DMS53 treated with DMSO at 0.1 percent for 48 hours (cell line): ENCODE measurements around the gene CCL22.

Experiments used
- DNase-seq: peaks from one replicate; lab custom pipeline; 2025; ENCODE audit not compliant: unreplicated experiment; lab: John Stamatoyannopoulos, UW

CCL22 gene

DNA sequence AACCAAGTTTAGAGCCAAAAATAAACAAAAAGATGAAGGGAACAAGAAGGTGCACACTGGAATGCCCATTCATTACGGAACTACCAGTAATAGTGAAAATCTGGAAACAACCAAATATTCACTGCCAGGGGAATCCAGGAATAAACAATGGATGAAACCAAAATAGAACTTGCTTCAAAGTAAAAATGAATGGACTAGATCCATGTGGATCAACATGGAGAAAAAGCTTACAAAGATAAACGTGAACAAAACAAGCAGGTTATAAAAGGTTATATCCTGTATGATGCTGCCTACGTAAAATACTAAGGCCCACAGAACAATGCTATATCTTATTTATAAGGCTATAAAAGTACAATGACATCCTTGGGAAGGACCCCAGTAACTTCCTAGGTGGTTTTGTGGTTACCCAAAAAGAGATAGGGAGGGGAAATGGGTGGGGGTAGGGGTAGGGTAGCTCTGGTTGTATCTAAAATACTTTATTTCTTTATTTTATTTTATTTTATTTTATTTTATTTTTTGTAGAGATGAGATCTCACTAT is 12.8 kb upstream of the CCL22 start:
- no peak for DNase-seq

DNA sequence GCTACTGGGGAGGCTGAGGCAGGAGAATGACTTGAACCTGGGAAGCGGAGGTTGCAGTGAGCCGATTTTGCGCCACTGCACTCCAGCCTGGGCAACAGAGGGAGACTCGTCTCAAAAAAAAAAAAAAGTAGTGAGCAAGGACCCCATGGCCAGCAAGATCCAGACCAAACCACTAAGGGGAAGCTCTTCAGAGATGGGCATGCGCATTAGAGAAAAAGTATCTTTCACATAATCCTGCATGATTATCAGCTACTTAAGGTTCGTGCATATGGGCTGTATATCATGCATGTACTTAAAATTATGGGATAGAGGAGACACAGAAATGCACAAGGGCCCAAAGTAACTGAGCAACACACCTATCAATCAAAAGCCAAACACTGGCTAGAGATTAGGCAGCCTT is 10.7 kb upstream of the CCL22 start:
- no peak for DNase-seq

DNA sequence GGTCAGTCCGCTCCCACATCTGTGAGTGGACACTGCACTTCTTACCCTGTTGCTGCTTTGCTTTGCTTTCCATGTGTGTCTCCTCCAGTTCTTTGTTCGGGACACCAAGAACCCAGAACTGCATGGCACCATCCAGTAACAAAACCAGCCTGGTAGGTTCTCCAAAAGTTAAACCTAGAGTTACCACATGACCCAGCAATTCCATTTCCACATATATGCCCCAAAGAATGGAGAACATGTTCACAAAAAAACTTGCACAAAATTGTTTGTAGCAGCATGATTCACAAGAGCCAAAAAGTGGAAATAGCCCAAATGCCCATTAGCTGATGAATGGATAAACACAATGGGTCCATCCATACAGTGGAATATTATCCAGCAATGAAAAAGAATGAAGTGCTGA is 10.3 kb upstream of the CCL22 start:
- no peak for DNase-seq

DNA sequence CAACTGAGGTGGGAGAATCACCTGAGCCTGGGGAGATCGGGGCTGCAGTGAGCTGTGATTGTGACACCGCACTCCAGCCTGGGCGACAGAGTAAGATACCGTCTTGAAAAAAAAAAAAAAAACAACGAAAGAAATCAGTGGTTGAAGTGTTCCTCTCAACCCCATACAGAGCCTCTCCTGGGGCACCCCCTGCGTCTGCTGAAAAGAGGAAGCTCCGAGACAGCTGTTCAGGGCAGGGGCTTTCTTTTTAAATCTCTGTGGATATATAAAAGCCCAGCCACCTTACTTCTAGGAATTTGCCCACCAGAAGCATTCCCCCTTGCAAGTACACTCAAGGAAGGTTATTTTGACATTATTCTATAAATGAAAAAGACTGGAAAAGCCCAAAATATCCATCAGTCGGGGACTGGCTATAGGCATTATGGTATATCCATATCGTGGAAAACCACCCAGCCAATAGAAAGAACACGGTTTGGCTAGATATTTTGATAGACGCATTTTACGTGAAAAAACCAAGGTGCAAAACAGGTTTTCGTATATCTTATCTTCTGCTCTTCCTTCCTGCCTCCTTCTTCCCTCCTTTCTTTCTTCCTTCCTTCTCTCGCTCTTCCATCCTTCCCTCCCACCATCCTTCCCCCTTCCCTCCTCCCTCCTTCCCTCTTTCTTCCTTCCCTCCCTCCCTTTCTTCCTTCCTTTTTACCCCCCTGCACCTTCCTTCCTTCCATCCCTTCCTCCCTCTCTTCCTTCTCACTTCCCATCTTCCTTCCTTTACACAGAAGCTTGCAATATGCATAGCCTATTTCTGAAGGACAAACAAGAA is 9.2 kb upstream of the CCL22 start:
- no peak for DNase-seq

DNA sequence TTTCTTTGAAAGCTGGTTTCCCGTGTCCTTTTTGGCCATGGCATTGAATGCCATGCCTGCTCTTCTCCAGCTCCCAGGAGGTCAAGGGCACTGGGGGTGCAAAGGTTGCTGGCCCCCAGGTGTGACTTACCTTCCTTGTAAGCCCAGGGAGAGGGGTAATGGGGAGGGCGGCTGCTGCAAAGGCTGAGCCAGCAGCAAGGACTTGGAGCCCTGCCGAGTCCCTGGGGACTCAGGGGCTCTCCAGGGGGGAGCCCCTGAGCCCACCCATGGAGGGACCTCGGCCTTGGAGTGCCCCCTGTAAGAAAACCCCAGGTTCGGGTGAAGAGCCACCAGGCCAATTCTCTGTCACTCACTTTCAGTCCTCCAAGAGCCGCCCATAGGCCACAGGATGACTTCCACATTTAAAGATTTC is 5.9 kb upstream of the CCL22 start:
- DNase-seq, result no peak

DNA sequence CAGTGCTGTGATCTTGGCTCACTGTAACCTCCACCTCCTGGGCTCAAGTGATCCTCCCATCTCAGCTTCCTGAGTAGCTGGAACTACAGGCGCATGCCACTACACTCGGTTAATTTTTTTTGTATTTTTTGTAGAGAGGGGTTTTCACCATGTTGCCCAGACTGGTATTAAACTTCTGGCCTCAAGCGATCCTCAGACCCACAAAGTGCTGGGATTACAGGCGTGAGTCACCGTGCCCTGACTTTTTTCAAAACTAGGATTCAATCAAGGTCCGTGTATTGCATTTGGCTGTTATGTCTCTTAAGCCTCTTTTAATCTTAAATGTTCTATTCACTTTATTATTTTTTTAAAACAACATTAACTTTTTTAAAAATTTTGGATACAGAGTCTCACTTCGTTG is 4.3 kb upstream of the CCL22 start:
- no peak for DNase-seq

DNA sequence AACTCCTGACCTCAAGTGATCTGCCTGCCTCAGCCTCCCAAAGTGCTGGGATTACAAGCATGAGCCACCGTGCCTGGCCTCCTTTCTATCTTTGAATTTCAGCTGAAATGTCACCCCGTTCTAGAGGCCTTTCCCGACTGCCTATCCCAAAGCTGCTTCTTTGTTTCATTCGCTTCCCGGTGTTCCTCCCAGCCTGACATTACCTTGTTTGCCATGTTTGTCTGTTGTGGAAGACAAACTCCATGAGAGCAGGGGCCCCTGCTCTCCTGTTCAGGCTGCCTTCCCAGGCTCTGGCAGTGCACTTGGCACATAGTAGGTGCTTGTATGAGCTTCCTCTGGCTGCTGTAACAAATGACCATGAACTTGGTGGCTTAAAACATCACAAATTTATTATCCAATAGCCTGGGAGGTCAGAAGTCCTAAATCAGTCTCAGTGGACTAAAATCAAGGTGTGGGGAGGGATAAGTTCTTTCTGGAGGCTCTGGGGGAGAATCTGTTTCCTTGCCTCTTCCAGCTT is 2.6 kb upstream of the CCL22 start:
- DNase-seq, result no peak

DNA sequence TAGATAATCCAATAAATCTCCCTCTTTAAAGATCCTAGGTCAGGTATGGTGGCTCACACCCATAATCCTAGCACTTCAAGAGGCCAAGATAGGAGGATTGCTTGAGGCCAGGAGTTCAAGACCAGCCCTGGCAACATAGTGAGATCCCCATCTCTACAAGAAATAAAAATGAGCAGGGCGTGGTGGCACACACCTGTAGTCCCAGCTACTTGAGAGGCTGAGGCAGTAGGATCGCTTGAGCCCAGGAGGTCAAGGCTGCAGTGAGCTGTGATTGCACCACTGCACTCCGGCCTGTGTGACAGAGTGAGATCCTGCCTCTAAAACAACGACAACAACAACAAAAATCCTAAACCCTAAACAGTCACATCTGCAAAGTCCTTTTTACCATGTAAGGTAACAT is 2.0 kb upstream of the CCL22 start:
- DNase-seq, result no peak

DNA sequence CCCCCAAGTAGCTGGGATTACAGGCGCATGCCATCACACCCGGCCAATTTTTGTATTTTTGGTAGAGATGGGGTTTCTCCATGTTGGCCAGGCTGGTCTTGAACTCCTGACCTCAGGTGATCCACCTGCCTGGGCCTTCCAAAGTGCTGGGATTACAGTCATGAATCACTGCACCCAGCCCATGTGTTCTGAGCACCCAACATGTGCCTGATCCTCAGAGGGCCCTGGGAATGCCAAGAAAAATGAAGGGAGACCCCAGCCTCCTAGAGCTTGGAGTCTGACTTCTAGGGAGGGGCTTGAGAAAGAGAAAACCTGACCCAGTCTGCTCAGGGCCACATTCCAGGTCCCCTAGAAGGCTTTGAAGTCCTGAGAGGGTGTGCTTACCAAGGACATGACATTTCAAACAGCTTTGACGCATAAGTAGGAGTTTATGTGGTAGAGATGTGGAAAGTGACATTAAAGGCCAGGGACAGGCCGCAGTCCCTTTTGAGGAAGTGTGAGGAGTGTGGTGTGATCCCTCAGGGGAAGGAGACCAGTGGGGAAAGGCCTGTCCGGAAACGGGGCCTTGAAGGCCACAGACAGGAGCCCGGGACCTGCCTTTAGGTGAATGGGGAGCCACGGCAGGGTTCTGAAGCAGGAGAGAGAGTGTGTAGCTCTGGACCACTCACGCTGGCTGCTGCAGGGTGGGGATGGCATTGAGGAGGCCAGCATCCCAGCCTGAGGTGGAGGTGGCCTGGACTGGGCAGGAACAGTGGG is 1.1 kb upstream of the CCL22 start:
- DNase-seq, result no peak

DNA sequence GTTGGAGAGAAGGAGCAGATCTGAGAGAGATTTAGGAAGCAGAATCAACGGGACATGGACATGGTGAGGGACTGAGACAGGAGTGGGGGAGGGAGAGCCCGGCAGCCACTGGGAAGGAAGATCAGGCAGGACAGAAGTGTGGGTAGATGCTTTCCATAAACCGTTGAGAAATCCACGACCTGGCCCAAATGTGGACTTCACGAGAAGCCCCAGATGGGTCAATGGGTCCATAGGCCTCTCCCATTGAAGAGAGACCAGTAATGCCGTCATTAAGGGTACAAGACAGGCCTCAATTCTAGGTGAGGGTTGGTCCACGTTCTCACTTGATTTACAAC is 530 bp upstream of the CCL22 start:
- no peak for DNase-seq

DNA sequence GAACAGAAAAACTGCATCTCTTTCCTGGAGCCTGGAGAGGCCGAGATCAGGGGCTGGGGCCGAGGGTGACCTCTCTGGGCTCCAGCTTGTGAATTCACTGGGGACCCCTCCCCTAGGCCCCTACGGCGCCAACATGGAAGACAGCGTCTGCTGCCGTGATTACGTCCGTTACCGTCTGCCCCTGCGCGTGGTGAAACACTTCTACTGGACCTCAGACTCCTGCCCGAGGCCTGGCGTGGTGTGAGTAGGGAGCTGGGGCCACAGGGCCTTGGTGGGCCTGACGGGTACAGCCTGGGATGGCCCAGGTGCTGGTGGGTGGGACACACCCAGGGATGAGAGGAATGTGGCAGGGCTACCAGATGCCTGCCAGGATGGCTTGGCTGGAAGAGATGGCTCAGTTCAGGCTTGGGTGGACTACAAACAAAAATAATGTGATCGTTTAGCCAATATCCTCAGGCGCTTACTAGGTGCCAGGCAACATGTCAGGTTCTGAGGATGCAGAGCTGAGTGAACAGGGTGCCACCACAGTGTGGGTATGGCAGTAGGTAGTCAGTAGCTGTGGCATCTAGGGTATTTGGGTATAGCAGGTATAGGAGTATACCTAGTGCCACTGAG is 1.8 kb downstream of the CCL22 start:
- no peak for DNase-seq

DNA sequence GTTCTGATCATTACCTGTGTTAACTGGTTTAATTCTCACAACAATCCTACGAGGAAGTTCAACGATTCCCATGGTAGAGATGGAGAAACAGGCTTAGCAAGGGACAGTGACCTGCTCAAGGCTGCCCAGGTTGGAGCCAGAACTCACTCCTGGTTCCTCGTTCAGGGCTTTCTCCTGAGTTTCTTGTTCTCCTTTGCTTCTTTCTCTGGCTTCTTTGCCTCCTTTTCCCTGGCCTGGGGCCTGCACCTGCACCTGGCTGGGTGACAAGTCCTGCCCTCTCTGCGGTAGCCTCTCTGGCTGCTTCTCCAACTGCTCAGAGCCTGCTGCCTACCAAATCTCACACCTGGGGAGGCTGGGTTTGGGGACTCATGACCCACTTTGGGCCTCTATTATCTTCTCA is 2.8 kb downstream of the CCL22 start:
- no peak for DNase-seq

DNA sequence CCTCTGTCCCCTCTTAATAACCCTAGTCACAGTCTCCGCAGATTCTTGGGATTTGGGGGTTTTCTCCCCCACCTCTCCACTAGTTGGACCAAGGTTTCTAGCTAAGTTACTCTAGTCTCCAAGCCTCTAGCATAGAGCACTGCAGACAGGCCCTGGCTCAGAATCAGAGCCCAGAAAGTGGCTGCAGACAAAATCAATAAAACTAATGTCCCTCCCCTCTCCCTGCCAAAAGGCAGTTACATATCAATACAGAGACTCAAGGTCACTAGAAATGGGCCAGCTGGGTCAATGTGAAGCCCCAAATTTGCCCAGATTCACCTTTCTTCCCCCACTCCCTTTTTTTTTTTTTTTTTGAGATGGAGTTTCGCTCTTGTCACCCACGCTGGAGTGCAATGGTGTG is 5.6 kb downstream of the CCL22 start:
- no peak for DNase-seq

DNA sequence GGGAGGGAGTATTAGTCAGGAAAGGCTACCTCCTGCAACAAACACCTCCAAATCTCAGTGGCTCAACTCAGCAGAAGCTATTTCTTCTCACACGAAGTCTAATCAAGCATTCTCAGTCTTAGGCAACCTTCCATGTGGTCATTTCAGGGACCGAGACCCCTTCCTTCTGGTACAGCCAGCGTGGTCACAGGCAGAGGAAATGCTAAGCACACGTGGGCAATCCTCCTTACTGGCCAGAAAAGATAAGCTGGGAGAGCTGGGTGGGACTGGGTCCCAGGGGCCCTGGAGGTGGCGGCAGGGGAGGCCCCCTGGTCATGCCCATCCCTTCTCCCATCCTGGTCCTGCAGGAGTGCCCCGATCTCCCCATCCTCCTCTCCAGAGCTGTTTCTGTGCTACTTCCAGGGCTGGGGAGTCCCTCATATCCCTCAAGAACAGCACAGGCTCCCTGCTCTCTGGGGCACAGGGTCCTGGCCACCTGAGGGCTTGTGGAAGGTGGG is 8.0 kb downstream of the CCL22 start:
- DNase-seq, result no peak

DNA sequence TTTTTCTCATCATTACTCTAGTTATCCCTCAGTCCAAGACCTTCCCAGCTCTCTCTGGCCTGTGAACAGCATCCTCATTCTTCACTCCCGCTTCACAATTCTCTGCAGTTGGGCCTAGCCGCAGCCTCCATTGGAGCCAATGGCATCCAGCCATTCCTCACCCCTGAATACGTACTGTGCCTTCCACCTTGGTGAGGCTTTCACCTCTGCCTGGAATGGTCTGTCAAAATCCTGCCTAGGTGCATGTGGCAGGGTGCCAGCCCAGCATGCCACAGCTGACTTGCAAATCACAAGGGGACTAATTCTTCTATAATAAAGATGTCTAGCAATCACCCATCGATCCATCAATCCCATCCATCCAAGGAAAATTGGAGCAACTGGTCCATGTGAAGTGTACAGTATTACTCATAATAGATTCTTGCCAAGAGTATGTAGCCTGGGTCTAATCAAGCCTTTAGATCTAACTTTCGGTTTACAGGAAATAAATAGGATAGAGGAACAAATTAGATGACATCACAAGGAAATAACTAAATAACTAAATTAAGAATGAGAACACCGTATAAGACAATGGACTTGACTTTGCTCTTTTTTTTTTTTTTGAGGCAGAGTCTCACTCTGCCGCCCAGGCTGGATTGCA is 8.7 kb downstream of the CCL22 start:
- DNase-seq, result no peak

DNA sequence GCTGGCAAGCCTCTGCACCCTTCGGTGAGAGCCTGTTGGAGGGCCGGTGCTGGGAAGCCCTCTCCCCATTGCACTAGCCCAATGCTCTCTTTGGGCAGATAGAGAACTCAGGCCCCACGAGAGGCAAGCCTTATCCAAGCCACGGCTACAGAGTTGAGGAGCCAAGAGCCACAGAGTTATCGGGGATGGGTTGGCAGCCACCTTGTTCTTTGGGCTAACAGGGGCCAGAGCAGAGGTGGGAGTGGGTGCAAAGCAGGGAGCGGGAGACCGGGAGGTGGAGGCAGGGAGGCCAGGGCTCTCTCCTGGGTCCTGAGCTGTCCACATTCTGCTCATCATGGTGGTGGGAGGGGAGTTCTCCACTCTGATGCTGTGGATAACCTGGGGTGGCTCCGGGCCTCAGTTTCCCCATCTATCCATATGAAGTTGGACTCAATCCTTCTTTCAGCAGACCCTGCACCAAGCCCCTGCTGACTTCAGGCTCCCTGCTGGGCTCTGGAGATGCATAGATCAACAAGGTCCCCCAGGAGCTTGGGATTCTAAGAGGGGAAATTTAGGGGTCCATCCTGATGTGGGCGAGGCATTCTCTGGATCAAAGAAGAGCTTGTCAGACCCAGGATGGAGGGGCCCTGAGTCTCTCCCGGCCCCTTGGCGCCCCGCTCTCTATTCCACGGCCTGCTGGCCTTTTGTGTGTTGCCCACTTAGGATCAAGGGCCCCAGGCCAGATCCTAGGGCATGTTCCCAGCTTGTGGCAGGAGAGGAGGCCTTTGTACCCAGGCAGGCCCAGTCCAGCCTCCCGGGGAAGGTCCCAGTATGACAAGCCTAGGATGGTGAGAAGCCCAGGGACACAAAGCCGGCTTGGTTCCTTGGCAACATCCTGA is 13.2 kb downstream of the CCL22 start:
- no peak for DNase-seq

DNA sequence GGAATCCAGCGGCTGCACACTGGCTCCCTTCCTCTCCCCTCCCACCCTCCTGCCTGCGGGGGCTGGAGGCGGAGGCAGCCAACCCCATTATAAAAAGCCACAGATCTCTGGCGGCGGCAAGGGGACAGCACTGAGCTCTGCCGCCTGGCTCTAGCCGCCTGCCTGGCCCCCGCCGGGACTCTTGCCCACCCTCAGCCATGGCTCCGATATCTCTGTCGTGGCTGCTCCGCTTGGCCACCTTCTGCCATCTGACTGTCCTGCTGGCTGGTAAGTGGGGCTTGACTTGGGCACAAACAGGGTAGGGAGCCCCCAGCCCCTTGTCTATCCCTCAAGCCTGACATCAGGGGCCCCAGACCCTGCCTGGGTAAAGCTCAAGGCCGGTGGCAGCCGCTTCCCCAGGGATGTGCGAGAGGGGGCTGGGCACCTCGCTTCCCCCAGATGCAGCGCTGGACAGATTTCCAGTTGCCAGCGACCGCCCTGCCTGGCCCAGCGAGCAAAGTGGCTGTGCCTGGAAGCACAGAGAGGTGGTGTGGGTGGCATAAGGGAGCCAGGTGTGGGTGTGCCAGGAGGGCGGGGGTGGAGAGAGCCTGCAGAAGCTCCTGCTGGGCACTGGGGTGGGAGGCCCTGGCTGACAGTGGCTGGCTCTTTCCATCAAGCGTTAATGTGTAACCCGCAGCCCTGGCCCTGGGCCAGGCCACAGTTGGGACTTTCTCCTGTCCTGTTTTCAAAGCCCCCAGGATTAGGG is 14.0 kb downstream of the CCL22 start, which contains the start of gene CX3CL1:
CX3CL1 (plus strand) TSS at position 119 of the 745 bp plus-strand sequence; CDS start at position 198, 79 bp downstream.
- DNase-seq, result peak; percentile 60

DNA sequence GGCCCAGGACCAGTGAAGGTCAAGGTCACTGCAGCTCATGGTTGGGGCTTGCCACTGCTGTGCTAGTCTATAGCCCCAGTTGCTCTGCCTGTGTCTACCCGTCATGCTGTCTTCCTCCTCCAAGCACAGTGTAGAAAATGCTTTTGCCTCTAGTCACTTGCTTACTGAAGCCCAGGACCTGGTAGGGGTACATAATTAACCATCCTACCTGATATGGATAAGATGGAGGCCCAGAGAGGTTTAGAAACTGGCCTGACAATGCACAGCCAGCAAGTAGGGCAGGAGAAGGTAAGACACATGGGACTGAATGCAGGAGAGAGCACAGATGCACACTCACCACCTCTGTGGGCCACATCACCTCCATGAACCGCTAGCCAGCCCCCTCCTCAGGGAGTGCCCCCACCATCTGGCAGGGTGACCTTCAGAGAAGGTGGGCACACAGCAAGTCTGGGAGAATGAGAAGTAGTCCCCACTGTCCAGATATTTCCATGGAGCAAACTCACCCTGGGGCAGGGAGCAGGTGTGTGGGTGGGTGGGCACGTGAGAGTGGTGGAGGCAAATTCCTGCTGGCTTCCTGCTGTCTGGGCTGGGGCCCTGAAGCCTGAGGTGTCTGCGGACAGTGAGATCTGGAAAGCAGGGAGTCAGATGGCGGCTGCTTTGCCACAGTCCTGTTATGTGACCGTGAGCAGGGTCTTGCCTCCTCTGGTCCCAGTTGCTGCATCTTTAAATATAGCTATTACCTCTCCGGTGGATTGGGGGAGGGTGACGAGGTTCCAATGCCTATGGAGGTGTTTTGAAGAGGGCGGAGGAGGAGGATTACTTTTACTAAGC is 14.7 kb downstream of the CCL22 start:
- no peak for DNase-seq
